Spleen (tissue), 11 donors: ENCODE results near the gene OLFM4. TPM values are rescaled to one million over a fixed set of nuclear protein-coding genes. Genes with fewer than 3 reads are reported as not detected.

ENCODE experiments used
- DNase-seq: peaks from one replicate; pipeline ENCODE4 v3.0.0-alpha.2; 2020
- H3K27ac ChIP-seq, 8 donors: fragments of 200-600 bp; sonication (generic) in 7 of 8; 1 replicate in 4 of 8; 2 replicates in 4 of 8; pipeline versions ENCODE4 v1.5.0 to v1.8.0; 2016 to 2021; ENCODE audit warnings: inconsistent platforms in 4 of 8, mild to moderate bottlenecking in 4 of 8, moderate library complexity in 1 of 8
- H3K27me3 ChIP-seq, 7 donors: fragments of 200-600 bp; sonication (generic) in 6 of 7; replicated peaks in 1 of 7; 1 replicate in 4 of 7; 2 replicates in 3 of 7; pipeline versions ENCODE4 v1.5.0 to v1.8.0; 2016 to 2021; ENCODE audit warnings: inconsistent platforms in 3 of 7, mild to moderate bottlenecking in 1 of 7
- H3K36me3 ChIP-seq, 6 donors: fragments of 200-600 bp; sonication (generic) in 5 of 6; 1 replicate in 4 of 6; 2 replicates in 2 of 6; pipeline versions ENCODE4 v1.5.0 to v1.8.0; 2016 to 2021; ENCODE audit warnings: inconsistent platforms in 2 of 6
- H3K4me1 ChIP-seq, 6 donors: fragments of 200-600 bp; sonication (generic) in 5 of 6; 1 replicate in 3 of 6; 2 replicates in 3 of 6; pipeline versions ENCODE4 v1.5.0 to v1.8.0; 2016 to 2021; ENCODE audit warnings: inconsistent platforms in 3 of 6
- H3K4me3 ChIP-seq, 8 donors: fragments of 200-600 bp; sonication (generic) in 7 of 8; 1 replicate in 4 of 8; 2 replicates in 4 of 8; pipeline versions ENCODE4 v1.5.0 to v1.8.0; 2016 to 2021; ENCODE audit warnings: inconsistent platforms in 4 of 8, mild to moderate bottlenecking in 4 of 8, moderate library complexity in 2 of 8
- H3K9me3 ChIP-seq, 8 donors: fragments of 200-600 bp; sonication (generic) in 7 of 8; 1 replicate in 4 of 8; 2 replicates in 4 of 8; pipeline versions ENCODE4 v1.5.0 to v1.8.0; 2016 to 2021; ENCODE audit warnings: inconsistent platforms in 4 of 8
- POLR2A ChIP-seq, 3 donors: fragments of 450-650 bp; IDR thresholded peaks; one replicate each; pipeline ENCODE4 v1.5.1; 2017; ENCODE audit warnings: antibody characterized with exemption in 3 of 3, mild to moderate bottlenecking in 1 of 3
- POLR2AphosphoS5 ChIP-seq, 3 donors: sonication (generic); formaldehyde crosslinking; IDR thresholded peaks; one replicate each; pipeline ENCODE4 v1.5.1; 2017; ENCODE audit warnings: antibody characterized with exemption in 3 of 3
- WGBS, 5 donors: extraction: QIAGEN DNeasy Blood & Tissue Kit in 3 of 5; methylation state at CpG; one replicate each; pipeline versions ENCODE4 v1.1.5 to v1.1.7; 2013 to 2018; 5-methylcytosine and 5-hydroxymethylcytosine counted together
- intact Hi-C: fragments of 100-400 bp; cut with DNase I; formaldehyde crosslinking; loops from one replicate; pipeline ENCODE4 v1.15.0; 2023; ENCODE audit warnings: low total_unique reads
- polyA plus RNA-seq, 3 donors: library from polyadenylated mRNA; stranded (reverse); fragments of 200-250 nt; gene quantifications; one replicate each; pipeline ENCODE4 v1.2.1, GENCODE V29; 2013
- total RNA-seq, 7 donors: library from RNA; depleted of rRNA in 3 of 7; stranded (reverse); fragments of >200 nt in 3 of 7; fragmentation: NEBNext Ultra II Directional in 4 of 7; extraction: Animal tissue kit (Norgen Biotek cat#: 25700) in 4 of 7; gene quantifications; one replicate each; pipeline versions ENCODE4 v1.1.0 to v1.2.1, GENCODE V29; 2016 to 2021
- TF ChIP-seq, protein P1 (sequence below), 11 experiments: fragments of 200-600 bp in 7 of 11; fragments of 450-650 bp in 4 of 11; sonication (generic) in 4 of 11; IDR thresholded peaks in 8 of 11; conservative IDR thresholded peaks in 3 of 11; 1 replicate in 7 of 11; 2 replicates in 4 of 11; pipeline versions ENCODE4 v1.4.0 to v1.8.0; 2016 to 2021; ENCODE audit warnings: antibody characterized with exemption in 11 of 11, inconsistent platforms in 4 of 11, mild to moderate bottlenecking in 1 of 11
- donor health status: healthy with polysubstance abuse.
- donor health status: DM: no; HTN: no; CAD: no; lungs with moderate emphysema.
- donor health status: DM: no; HTN: no; CAD: no.
- donor health status: Bipolar disorder and iron deficiency.
- donor health status: healthy.
- donor health status: DM: no; HTN: no; CAD: no.
- donor health status: DM: yes; HTN: yes; CAD: no.

Gene OLFM4
- total and polyA plus RNA-seq, 10 donors = 0.78 to 82.5 (median 3.9) TPM

DNA sequence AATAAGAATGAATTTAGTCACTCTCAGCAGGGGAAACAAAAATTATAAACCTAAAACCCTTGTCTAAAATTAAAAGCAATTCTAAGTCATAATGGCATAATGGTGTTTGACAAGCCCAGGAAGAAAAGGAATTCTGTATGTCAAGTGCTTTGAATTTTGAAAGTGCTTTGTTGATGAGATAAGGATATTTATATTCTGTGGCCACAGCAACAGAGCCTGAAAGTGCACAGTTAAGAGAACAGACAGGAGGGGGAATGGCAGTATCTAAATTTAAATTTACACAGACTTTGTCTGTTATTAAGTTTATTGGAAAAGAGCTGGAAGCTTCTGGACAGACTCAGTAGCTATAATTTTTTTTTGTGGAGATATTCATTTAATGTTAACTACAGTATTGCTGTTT, 69.8 kb downstream of the OLFM4 start:
- Histone ChIP-seq H3K27me3 (peaks cover 0 to 5% (median 0%) of the 10 kb centered on the region in 7 donors), H3K4me3 (no peak overlapping the region), H3K9me3 (no peaks in the 10 kb centered on the region), H3K27ac (no peak overlapping the region), H3K4me1 (no peaks in the 10 kb centered on the region), H3K36me3 (no peaks in the 10 kb centered on the region)
- TF ChIP-seq POLR2AphosphoS5 (IDR thresholded peaks at IDR 0.05) = no peak
- TF ChIP-seq, protein P1, sequence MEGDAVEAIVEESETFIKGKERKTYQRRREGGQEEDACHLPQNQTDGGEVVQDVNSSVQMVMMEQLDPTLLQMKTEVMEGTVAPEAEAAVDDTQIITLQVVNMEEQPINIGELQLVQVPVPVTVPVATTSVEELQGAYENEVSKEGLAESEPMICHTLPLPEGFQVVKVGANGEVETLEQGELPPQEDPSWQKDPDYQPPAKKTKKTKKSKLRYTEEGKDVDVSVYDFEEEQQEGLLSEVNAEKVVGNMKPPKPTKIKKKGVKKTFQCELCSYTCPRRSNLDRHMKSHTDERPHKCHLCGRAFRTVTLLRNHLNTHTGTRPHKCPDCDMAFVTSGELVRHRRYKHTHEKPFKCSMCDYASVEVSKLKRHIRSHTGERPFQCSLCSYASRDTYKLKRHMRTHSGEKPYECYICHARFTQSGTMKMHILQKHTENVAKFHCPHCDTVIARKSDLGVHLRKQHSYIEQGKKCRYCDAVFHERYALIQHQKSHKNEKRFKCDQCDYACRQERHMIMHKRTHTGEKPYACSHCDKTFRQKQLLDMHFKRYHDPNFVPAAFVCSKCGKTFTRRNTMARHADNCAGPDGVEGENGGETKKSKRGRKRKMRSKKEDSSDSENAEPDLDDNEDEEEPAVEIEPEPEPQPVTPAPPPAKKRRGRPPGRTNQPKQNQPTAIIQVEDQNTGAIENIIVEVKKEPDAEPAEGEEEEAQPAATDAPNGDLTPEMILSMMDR (IDR thresholded peaks at IDR 0.05 in 8 of 11, conservative IDR thresholded peaks at IDR 0.05 in 3 of 11) = no peak
- no peak for TF ChIP-seq POLR2A (IDR thresholded peaks at IDR 0.05)
- no peak for DNase-seq
- intact Hi-C loops = no loop called here

GRCh38 chr13:53100394-53101063, 71.9 kb downstream of the OLFM4 start:
- peaks cover 0 to 5% (median 0%) of the 10 kb centered on the region in 7 donors for H3K27me3 ChIP-seq
- TF ChIP-seq POLR2A (IDR thresholded peaks at IDR 0.05) (no peak), POLR2AphosphoS5 (IDR thresholded peaks at IDR 0.05) (no peak)
- TF ChIP-seq, protein P1 (IDR thresholded peaks at IDR 0.05 in 8 of 11, conservative IDR thresholded peaks at IDR 0.05 in 3 of 11) = no peak
- 67 to 76% (median 73%) methylated on average over 1 of the region's 1 CpG; no CpG with 5 or more reads in 1 of the 5 donors for WGBS, 5 donors
- peak; percentile 54 for DNase-seq
- no peaks in the 10 kb centered on the region for H3K4me1 ChIP-seq
- H3K27ac ChIP-seq = no peak overlapping the region
- intact Hi-C loops = no loop called here
- H3K36me3 ChIP-seq = no peaks in the 10 kb centered on the region
- H3K4me3 ChIP-seq = no peak overlapping the region
- H3K9me3 ChIP-seq = no peaks in the 10 kb centered on the region

Other genes with a start within 250 kb of the OLFM4 start
- gene PCDH8, start 180.2 kb upstream of the OLFM4 start, total RNA-seq = not detected
- gene PCDH8, start 180.2 kb upstream of the OLFM4 start, polyA plus RNA-seq = not detected